Measurements from ENCODE around the gene STON2. TPM values are rescaled to one million over a fixed set of nuclear protein-coding genes. Genes with fewer than 3 reads are reported as not detected.
"Not testable (repeated sequence)": the region's sequence is repeated elsewhere in the genome, so short reads cannot be mapped to it uniquely, and the experiment has no call there.

The STON2 gene
- total RNA-seq, 1 donor from 2014 or later: 66.8 TPM

DNA sequence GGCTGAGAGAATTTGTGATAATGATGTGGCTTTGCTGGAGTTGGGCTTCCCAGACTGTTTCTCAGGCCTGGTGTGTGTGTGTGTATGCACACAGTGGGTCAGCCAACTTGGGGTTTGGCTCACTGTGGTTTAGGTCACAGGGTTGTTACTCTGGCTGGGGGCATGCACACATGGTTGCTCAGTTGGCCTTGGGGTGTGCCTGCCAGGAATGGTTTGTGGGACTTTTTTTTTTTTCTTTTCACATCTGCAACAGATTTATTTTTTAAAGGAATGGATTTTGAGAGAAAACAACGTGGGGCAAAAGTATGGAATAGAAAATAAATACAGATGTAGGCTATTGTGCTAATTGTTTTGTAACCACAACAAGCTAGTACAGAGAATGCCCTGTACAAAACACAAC, 154.4 kb downstream of the STON2 start:
- H3K4me1 Mint-ChIP-seq (ENCODE audit: unreplicated experiment): no peaks in the 10 kb centered on the region
- no peaks in the 10 kb centered on the region for H3K9me3 Mint-ChIP-seq (ENCODE audit: unreplicated experiment)
- TF ChIP-seq, protein P1, sequence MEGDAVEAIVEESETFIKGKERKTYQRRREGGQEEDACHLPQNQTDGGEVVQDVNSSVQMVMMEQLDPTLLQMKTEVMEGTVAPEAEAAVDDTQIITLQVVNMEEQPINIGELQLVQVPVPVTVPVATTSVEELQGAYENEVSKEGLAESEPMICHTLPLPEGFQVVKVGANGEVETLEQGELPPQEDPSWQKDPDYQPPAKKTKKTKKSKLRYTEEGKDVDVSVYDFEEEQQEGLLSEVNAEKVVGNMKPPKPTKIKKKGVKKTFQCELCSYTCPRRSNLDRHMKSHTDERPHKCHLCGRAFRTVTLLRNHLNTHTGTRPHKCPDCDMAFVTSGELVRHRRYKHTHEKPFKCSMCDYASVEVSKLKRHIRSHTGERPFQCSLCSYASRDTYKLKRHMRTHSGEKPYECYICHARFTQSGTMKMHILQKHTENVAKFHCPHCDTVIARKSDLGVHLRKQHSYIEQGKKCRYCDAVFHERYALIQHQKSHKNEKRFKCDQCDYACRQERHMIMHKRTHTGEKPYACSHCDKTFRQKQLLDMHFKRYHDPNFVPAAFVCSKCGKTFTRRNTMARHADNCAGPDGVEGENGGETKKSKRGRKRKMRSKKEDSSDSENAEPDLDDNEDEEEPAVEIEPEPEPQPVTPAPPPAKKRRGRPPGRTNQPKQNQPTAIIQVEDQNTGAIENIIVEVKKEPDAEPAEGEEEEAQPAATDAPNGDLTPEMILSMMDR (IDR thresholded peaks at IDR 0.05; ENCODE audit: unreplicated experiment): no peak
- no peak overlapping the region for H3K4me3 Mint-ChIP-seq (ENCODE audit: unreplicated experiment)
- peaks cover 19% of the 10 kb centered on the region for H3K36me3 Mint-ChIP-seq (ENCODE audit: low read depth, unreplicated experiment)
- no peak for DNase-seq (ENCODE audit: low spot score)
- H3K27me3 Mint-ChIP-seq (ENCODE audit: unreplicated experiment): peaks cover 3% of the 10 kb centered on the region
- no peak overlapping the region for H3K27ac Mint-ChIP-seq (ENCODE audit: unreplicated experiment)

DNA sequence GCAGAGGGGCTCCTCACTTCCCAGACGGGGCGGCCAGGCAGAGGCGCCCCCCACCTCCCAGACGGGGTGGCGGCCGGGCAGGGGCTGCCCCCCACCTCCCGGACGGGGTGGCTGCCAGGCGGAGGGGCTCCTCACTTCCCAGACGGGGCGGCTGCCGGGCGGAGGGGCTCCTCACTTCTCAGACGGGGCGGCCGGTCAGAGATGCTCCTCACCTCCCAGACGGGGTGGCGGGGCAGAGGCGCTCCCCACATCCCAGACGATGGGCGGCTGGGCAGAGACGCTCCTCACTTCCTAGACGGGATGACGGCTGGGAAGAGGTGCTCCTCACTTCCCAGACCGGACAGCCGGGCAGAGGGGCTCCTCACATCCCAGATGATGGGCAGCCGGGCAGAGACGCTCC, 155.7 kb downstream of the STON2 start:
- H3K27ac Mint-ChIP-seq (ENCODE audit: unreplicated experiment); H3K4me1 Mint-ChIP-seq (ENCODE audit: unreplicated experiment); DNase-seq (ENCODE audit: low spot score); H3K9me3 Mint-ChIP-seq (ENCODE audit: unreplicated experiment); H3K27me3 Mint-ChIP-seq (ENCODE audit: unreplicated experiment); H3K4me3 Mint-ChIP-seq (ENCODE audit: unreplicated experiment): not testable (repeated sequence)
- peaks cover 19% of the 10 kb centered on the region for H3K36me3 Mint-ChIP-seq (ENCODE audit: low read depth, unreplicated experiment)

DNA sequence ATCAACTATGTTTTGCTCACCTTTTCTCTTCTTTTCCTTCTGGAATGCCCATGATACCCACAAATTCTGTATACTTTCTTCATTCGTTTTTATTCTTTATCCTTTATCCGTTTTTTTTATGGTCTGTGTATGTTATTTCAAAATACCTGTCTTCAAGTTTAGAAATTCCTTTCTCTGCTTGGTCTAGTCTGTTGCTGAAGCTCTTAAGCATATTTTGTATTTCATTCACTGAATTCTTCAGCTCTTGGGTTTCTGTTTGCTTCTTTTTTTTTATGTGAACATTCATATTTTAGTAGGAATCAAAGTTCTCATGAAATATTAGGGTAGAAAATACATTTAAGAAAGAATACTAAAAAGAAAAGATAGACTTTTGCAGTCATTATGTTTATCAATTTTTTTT, 156.6 kb downstream of the STON2 start:
- no peak overlapping the region for H3K4me3 Mint-ChIP-seq (ENCODE audit: unreplicated experiment)
- no peaks in the 10 kb centered on the region for H3K27me3 Mint-ChIP-seq (ENCODE audit: unreplicated experiment)
- H3K27ac Mint-ChIP-seq (ENCODE audit: unreplicated experiment): no peak overlapping the region
- TF ChIP-seq, protein P1 (IDR thresholded peaks at IDR 0.05; ENCODE audit: unreplicated experiment): no peak
- no peak for DNase-seq (ENCODE audit: low spot score)
- H3K9me3 Mint-ChIP-seq (ENCODE audit: unreplicated experiment): no peaks in the 10 kb centered on the region
- H3K36me3 Mint-ChIP-seq (ENCODE audit: low read depth, unreplicated experiment): peaks cover 19% of the 10 kb centered on the region
- no peaks in the 10 kb centered on the region for H3K4me1 Mint-ChIP-seq (ENCODE audit: unreplicated experiment)

DNA sequence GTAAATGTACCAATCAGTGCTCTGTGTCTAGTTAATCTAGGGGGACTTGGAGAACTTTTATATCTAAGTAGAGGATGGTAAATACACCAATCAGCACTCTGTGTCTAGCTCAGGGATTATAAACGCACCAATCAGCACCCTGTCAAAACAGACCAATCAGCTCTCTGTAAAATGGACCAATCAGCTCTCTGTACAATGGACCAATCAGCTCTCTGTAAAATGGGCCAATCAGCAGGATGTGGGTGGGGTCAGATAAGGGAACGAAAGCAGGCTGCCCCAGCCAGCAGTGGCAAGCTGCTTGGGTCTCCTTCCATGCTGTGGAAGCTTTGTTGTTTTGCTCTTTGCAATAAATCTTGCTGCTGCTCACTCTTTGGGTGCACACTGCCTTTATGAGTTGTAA, 163.3 kb downstream of the STON2 start:
- H3K4me3 Mint-ChIP-seq (ENCODE audit: unreplicated experiment); H3K27ac Mint-ChIP-seq (ENCODE audit: unreplicated experiment); DNase-seq (ENCODE audit: low spot score); H3K27me3 Mint-ChIP-seq (ENCODE audit: unreplicated experiment); H3K4me1 Mint-ChIP-seq (ENCODE audit: unreplicated experiment); H3K36me3 Mint-ChIP-seq (ENCODE audit: low read depth, unreplicated experiment); H3K9me3 Mint-ChIP-seq (ENCODE audit: unreplicated experiment): not testable (repeated sequence)

DNA sequence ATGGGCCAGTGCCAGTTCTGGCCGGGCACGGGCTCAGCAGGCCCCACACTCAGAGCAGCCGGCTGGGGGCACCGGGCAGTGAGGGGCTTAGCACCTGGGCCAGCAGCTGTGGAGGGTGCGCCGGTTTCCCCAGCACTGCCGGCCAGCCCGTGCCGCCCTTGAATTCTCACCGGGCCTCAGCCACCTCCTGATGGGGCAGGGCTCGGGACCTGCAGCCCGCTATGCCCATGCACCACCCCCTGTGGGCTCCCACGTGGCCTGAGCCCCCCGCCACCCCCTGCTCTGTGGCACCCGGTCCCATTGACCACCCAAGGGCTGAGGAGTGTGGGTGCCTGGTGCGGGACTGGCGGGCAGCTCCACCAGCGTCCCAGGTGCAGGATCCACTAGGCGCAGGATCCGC, 164.0 kb downstream of the STON2 start:
- H3K36me3 Mint-ChIP-seq (ENCODE audit: low read depth, unreplicated experiment): peaks cover 8% of the 10 kb centered on the region
- H3K9me3 Mint-ChIP-seq (ENCODE audit: unreplicated experiment): no peaks in the 10 kb centered on the region
- no peaks in the 10 kb centered on the region for H3K4me1 Mint-ChIP-seq (ENCODE audit: unreplicated experiment)
- DNase-seq (ENCODE audit: low spot score): no peak
- H3K4me3 Mint-ChIP-seq (ENCODE audit: unreplicated experiment): no peak overlapping the region
- TF ChIP-seq, protein P1 (IDR thresholded peaks at IDR 0.05; ENCODE audit: unreplicated experiment): no peak
- H3K27me3 Mint-ChIP-seq (ENCODE audit: unreplicated experiment): peaks cover 4% of the 10 kb centered on the region
- H3K27ac Mint-ChIP-seq (ENCODE audit: unreplicated experiment): no peak overlapping the region

DNA sequence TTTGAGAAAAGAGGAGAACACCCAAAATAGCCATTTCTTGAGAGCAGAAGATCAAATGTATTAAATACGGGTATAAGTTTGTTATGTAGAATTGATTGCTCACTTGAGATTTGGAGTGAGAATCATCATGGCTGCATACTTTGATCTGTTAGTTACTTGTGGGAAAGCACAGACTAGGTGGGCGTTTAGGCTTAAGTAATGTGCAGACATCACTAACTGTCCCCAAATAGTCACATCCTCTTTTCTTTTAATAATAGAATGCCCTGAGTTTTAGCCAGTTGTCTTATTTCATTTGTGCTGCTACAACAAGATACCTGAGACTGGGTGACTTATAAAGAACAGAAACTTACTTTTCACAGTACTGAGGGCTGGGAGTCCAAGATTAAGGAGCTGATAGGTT, 165.0 kb downstream of the STON2 start:
- peaks cover 8% of the 10 kb centered on the region for H3K36me3 Mint-ChIP-seq (ENCODE audit: low read depth, unreplicated experiment)
- no peaks in the 10 kb centered on the region for H3K4me1 Mint-ChIP-seq (ENCODE audit: unreplicated experiment)
- H3K9me3 Mint-ChIP-seq (ENCODE audit: unreplicated experiment): no peaks in the 10 kb centered on the region
- H3K4me3 Mint-ChIP-seq (ENCODE audit: unreplicated experiment): no peak overlapping the region
- H3K27ac Mint-ChIP-seq (ENCODE audit: unreplicated experiment): no peak overlapping the region
- DNase-seq (ENCODE audit: low spot score): no peak
- TF ChIP-seq, protein P1 (IDR thresholded peaks at IDR 0.05; ENCODE audit: unreplicated experiment): no peak
- peaks cover 4% of the 10 kb centered on the region for H3K27me3 Mint-ChIP-seq (ENCODE audit: unreplicated experiment)

Data from endothelial cell (in vitro differentiated cells).